ENCODE results near the gene PGLYRP2. TPM values are rescaled to one million over a fixed set of nuclear protein-coding genes. Genes with fewer than 3 reads are reported as not detected.

PGLYRP2 gene
- total RNA-seq, 1 donor from 2014 or later = 0.34 TPM

DNA sequence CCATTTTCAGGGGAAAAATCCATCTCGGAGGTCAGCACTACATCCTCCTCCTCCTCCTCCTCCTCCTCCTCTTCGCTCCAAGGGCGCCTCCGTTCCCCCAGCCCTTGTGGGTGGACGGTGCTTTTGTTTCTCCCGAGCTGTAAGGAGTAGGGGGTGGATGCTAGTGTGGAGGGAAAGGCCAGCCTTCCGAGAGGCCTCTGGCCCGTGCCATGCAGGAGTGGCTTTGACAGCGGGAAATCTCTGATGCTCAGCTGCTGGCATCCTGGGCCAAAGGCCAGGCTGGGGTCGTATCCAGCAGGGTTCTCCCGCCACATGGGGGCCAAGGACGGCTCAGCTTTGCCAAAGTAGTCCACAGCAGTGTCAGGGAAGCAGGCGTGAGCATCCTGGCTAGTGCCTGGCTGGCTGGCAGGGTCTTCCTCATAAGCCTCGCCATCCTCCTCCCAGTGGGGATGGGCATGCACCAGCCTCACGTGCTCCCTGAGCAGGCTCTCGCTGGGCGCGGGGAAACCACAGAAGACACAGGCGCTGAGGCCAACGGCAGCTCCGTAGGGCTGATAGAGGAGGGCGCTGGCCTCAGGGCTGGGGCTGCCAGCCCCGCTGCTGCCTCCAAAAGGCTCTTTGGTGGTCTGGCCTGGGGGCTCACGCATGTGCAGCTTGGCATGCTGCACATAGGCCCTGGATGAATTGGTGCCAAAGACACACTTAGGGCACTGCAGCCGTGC is 40.1 kb downstream of the PGLYRP2 start:
- DNase-seq (ENCODE audit: low spot score) = no peak

DNA sequence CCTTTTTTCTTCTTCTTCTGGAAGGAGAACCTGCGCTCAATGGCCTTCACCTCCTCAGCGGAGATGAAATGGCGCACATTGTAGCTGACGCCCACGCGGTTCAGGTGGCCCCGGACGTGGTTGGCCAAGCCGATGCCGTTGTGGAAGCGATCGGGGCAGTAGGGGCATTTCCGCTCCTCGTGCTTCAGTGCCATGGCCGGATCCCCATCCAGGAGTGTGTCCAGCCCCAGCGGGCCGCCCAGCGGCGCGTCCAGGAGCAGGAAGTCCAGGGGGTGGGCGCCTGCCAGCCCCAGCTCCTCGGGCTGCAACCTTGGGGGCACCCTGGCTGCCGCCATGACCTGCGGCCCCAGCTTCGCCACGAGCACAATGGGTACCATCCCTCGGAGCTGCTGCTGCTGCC is 40.7 kb downstream of the PGLYRP2 start:
- DNase-seq (ENCODE audit: low spot score) = no peak

DNA sequence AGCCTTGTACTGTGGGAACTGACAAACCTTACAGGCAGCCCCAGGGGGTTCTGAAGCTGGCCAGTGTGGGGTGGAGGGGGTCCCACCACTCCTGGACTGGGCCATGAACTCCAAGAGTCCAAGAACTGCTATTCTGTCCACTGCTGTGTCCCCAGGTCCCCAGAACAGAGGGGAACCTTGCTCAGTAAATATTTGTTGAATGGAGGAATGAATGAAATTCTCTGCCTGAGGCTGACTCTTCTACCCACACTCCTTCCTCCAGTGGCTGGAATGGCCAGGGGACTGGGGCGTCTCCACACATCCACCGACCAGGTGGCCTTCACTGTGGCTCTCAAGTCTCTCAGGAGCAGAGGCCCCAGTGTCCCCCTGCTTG is 41.2 kb downstream of the PGLYRP2 start:
- no peak for DNase-seq (ENCODE audit: low spot score)

DNA sequence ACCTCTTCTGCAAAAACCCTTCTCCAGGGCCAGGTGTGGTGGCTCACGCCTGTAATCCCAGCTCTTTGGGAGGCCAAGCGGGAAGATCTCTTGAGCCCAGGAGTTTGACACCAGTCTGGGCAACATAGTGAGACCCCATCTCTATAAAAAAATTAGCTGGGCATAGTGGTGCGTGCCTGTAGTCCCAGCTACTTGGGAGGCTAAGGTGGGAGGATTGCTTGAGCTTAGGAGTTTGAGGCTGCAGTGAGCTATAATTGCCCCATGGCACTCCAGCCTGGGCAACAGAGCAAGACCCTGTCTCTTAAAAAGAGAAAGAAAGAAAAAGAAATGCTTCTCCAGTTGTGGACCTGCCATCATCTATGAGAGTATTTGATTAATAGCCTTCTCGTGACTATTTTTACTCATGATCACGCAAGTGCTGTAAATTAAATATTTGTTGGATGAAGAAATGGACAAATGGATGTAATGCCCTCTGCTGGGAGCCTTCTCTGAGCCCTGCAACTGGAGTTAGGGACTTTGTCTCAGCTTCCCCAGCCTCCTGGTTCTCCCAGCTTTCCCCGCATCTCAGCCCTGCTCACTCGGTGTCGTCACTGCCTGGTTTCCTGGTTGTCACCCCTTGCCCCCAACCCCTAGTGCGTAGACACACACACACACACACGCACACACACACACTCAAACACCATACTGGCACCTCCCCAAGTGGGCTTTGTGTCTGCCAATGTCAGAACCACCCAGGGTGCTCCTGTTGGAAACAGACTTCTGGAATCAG is 41.8 kb downstream of the PGLYRP2 start:
- DNase-seq (ENCODE audit: low spot score) = no peak

DNA sequence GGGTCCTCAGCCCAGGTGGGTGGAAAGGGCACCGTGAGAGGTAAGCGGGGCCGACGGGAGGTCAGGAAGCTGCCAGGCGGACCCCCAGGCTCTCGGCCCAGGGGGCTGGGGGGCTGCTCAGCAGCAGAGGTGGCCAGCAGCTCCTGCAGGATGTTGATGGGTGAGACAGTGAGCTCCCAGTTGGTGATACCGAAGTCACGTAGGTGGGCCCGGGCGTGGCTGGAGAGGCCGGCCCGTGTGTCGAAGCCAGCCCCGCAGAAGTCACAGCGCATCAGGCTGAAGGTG is 42.5 kb downstream of the PGLYRP2 start:
- DNase-seq (ENCODE audit: low spot score) = no peak

DNA sequence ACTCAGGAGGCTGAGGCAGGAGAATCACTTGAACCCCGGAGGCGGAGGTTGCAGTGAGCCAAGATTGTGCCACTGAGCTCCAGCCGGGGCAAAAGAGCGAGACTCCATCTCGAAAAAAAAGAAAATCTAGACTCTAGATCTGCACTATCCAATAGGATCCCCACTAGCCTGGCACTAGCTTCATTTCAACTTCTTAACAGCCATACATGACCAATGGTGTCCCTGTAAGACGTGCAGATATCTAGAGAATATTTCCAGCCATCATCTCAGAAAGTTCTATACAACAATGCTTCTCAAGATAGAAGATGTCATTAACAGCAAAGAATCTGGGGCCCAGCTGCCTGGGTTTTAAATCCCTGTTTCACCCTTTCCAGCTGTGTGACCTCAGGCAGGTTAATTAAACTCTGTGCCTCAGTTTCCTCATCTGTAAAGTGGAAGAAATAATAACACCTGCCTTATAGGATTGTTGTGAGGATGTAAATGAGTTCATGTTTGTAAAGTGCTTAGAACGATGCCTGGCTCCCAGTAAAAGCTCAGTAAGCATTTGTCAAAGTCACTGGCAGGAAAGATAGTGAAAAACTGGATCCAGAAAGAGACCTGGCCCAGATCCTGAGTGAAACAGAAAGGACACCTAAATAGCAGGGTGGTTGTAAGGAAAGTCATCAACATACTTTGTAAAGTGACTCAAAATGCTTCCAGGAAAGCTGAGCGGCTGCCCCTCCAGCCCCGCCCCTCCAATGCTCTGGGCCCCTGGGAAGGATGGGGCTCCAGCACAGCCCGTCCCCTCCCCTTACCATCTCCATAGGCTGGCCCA is 43.1 kb downstream of the PGLYRP2 start:
- DNase-seq (ENCODE audit: low spot score) = no peak

DNA sequence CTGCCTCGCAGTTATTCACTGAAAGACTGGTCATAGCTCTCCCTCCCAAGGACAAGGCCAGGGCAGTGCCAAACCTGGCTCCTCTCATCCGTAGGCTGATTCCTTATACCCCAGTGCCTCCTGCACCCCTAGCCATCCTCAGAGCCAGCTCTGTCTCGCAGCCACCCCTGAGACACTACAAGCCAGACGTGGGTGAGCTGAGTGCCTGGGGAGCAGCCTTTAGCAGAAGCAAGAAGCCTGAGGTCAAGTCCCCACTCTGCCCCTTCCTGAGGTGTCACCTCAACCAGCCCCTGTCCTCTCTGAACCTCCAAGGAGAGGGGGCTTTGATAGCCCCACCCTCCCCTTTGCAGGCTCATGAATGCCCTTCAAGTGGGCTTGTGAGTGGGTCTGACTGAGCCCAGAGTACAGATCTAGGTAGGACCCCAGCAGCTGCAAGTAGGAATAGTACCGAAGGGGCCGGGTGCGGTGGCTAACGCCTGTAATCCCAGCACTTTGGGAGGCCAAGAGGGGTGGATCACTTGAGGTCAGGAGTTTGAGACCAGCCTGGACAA is 45.7 kb downstream of the PGLYRP2 start:
- DNase-seq (ENCODE audit: low spot score) = no peak

DNA sequence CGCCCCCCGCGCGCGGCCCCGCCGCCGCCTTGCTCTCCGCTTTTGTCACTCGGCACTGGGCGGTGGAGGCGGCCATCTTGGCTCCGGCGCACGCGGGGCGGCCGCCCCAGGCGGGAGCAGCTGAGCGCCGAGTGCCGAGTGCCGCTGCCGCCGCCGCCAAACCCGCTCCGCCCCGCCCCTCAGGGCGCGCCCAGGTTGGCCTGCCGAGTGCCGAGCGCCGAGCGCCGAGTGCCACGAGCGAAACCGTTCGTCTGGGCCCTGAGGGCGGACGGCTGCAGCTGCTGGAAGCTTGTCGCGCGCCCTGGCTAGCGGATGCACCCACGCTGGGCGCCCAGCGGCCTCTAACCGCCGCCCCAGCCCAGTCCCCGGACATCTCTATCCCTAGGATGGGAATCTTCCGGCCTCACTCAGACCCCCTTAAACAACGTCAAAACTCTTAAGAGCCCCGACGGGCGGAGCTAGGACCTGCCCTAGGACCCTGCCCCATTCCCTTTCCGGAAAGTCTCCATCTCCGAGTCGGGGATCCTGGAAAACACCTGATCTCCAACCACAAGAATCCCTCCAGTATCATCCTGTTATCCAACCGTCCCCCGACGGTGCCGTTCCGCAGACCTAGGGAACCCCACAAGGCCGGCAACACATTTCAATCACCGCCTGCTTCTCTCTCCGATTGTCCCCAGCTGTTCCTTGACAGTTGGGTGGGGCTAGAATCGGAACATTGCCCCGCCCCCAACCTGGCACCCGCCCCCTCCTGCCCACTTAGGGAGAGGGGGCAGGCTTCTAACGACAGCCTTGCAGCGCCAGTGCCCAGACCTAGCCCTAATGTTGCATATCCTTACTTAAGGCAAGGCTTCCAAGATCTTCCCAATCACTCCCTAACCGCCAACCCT is 46.4 kb downstream of the PGLYRP2 start:
- peak; percentile 92 for DNase-seq (ENCODE audit: low spot score)

DNA sequence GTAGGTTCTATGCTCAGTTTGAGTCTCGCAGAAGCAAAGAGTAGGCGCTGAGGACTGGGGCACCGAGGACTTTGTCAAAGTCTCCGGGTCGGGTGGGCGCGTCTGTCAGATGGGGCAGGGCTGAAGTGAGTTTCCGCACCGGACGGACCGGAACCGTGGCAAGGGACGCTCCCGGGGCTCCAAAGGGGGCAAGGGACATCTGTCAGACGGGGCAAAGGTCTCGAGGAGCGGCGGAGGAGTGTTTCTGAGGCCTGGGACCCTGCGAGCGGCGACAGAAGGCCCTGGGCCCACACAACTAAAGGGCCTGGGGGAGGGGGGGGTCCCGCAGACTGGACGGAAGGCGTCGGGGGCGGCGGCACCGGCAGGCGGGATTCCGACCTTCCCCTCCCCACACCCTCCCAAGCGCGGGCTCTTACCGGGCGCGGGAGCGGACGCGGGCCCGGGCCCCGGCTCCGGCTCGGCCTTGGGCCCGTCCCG is 47.2 kb downstream of the PGLYRP2 start:
- DNase-seq (ENCODE audit: low spot score) = no peak

DNA sequence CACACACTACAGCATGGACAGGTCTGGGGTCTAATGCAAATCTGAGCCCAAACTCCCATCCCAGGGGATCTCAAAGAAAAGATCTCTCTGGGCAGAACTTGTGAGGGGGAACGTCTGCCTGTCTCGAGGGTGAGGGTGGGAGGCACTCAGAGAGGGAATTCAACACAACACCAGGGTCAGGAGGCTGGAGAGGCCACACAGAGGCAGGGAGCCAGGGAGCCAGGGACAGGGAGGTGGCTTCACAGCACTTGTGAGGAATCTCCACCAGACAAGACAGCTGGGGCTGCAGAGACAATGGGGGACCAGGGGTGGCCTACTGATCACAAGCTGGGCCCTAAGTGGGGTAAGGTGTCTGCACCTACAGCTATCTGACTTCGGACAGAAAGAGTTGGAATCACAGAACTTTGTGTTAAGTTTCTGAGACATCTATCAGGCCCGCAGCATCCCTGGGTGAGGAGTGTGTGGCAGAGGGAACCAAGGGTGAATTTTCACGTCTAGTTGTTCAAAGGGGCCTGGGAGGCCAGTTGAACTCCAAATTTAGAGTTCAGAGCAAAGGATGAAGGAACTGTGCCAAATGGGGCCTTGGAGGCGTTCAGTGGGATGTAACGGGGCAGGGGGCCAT is 47.8 kb downstream of the PGLYRP2 start:
- no peak for DNase-seq (ENCODE audit: low spot score)

DNA sequence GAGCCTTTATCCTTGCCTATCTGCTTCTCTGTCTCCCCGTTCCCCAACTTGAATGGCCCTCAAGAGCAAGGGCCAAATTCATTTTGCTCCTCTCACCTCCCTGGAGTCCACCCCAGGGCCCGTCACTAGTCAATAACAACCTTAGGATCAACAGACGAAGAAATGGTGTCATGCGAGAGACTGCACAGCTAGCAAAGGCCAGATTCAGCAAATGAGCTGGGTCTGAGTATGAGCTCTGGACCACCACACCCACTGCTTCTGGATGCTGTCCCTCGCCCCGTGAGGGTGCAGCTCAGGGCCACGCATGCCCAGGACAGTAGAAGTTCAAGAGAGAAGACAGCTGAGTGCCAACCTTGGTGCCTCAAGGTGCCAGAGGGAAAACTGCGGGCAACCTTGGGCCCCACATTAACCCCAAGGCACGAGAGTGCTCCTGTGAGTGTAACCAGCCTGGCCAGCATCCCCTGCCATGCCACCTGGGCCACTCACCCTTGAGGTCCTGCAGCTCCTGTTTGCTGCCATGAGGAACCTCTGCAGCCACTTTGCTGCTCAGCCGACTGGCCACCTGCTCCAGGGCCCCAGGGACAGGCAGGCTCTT is 48.7 kb downstream of the PGLYRP2 start:
- DNase-seq (ENCODE audit: low spot score) = no peak

DNA sequence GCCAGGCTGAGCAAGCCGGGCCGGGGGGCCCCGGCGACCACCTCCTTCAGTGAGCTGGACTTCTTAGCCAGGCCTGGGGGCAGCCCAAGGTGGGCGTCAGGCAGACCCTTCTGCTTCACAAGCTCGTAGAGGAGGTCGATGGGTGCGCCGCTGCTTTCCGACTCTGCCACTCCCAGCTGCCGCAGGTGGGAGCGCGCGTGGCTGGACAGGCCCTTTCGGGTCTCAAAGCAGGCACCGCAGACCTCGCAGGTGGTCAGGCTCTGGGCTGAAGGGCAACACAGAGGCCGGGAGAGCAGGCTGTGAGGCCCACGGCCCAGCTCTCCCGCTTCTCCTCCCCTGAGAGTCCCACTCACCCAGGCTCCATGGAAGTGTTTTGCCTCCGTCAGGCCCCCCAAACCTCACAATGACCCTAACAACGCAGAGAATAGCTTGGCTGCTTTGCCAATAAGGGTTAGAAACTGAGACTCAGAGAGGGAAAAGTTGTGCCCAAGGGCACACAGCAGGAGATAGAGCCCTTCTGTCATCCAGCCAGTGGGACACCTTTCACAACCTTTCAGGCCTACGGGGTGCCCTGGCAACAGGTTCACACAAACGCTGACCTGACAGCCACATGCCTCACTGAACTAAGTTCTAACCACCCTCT is 49.4 kb downstream of the PGLYRP2 start:
- DNase-seq (ENCODE audit: low spot score) = no peak

DNA sequence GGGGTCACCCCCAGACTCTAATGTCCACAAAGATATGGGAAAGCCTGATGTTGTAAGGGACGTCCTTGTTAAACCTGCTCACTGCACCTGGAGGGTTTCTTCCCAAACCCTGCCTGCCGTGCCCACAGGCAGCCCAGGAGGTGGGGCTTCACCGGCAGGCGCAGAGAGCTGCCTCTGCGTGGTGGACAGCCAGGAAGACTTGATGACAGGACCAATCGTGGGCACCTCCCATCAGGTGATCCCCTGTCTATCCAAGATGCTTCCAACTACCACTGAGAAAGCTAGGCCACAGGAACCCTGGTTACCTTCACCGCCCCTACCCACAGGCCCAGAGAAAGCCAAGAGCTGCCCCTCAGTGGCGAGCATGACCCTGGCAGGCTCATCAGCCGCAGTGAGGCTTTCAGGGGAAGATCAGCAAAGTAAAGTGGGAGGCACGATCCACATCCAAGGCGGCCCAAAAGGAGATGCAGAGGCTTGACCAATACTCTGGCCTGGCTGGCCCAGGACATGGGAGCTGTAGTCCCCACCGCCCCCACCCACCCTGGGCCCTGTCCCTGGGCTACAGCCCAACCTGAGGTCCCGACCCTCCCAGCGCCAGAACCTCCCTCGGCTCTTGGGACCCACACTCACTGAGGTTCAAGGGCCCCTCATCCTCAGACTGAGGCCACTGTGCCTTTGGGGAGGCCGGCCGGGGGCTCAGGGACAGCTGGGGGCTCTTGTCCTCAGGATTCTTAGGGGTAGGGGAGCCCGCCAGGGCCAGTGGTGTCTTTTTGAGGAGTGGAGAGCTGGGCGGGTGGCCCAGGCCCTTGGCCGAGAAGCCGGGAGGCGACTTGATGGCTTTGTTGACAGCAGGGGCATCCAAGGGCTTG is 50.1 kb downstream of the PGLYRP2 start:
- DNase-seq (ENCODE audit: low spot score) = no peak

DNA sequence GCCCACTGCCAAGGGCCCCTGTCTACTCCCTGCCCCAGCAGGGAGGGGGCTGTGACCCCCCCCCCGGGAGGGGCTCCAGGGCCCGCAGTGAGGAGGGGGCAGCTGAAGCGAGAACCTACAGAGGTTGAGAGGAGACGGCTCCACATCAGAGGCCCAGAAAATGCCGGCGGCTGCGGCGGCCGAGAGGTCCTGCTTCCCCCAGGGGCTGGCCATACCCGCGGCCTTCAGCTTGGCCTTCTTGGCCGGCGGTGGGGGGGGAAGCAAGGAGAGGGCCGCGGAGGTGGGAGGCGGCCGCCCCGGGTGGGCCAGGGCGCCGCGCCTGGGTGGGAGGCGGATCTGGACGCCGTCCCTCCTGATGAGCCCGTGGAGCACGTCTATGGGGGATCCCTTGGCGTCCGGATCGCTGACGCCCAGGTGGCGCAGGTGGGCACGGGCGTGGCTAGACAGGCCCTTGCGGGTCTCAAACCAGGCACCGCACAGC is 51.3 kb downstream of the PGLYRP2 start:
- no peak for DNase-seq (ENCODE audit: low spot score)

DNA sequence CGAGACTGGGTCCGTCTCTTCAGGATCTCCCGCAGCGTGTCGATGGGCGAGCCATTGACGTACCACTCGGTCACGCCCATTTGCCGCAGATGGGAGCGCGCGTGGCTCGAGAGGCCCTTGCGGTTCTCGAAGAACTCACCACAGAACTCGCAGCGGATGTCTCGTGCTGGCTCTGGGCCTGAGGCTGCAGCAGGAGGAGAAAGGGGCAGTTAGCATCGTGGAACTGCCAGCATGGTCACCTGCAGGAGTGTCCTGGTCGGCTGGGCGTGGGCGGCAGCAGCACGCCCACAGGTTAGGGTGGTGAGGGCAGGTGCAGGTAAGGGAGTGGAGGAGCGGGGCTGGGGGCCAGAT is 52.0 kb downstream of the PGLYRP2 start:
- DNase-seq (ENCODE audit: low spot score) = no peak

DNA sequence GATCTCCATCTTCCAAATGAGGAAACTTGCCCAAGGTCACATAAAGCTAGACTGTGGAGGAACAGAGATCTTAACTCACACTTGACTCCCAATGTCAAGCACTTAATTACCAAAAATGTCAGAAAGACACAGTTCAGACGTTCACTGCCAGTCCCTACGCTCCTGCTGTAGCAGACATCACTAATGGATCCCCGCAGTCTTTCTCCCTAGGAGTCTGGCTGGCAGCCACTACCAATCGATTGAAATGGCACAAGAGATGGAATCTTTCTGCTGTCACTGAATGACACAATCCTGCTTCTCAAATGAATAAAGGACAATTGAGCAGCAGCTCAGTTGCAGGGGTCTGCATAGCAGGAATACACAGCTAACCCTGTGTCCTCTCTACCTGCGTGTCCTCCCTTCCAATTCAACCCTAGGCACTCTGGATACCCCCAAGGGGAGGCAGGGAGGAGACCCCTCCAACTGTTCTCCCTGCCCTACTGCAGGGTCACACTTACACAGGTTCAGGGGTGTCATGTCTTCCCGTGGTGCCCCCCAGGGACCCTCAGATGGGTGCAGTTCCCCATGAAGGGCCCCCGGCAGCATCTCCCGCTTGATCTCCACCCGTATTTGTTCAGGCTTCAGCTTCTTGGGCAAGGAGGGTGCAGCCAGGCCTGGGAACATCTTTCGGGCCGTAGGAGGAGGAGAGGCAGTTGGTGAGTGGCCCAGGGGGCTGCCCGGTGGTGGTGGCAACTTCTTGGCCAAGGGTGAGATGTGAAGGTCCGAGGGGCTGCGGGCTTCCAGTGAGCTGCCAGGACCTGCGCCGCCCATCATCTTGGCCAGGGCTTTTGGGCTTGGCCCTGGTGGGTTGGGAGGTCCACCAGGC is 52.6 kb downstream of the PGLYRP2 start:
- DNase-seq (ENCODE audit: low spot score) = no peak

DNA sequence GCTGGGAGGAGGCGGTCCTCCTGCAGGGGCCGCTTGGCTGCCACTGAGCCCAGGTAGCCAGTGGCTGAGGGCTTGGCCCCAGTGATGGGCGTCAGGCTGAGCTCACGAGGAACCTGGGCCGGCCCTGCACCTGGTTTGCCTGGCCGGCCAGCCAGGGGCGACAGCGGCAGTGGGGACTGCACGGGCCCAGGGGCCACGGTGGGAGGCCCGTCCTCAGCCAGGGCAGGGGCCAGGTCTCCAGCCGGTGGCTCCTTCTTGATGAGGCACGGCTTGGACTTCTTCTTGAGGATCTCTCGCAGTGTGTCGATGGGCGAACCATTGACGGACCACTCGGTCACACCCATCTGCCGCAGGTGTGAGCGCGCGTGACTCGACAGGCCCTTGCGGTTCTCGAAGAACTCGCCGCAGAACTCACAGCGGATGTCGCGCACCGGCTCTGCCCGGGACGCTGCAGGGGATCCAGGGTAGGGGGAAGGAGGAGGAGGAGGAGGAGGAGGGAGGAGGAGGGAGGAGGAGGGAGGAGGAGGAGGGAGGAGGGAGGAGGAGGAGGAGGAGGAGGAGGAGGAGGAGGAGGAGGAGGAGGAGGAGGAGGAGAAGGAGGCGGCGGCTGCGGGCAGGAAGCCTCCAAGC is 53.9 kb downstream of the PGLYRP2 start:
- no peak for DNase-seq (ENCODE audit: low spot score)
